Endodermal cell (in vitro differentiated cells): Measurements from ENCODE around the gene FAM217B. TPM values are rescaled to one million over a fixed set of nuclear protein-coding genes. Genes with fewer than 3 reads are reported as not detected.
A peak's percentile ranks its signal among the peaks of the same experiment; 100 is the strongest.

ENCODE experiments used
- DNase-seq: peaks from one replicate; pipeline ENCODE4 v3.0.0-alpha.2; 2017
- H3K27ac ChIP-seq: 2 replicates; pipeline ENCODE4 v1.5.1; 2013; ENCODE audit warnings: mild to moderate bottlenecking, low read depth, low read length, moderate library complexity
- H3K27me3 ChIP-seq: 2 replicates; pipeline ENCODE4 v1.6.1; 2013; ENCODE audit warnings: mild to moderate bottlenecking, low read length, moderate library complexity; ENCODE audit not compliant: insufficient read depth, control insufficient read depth, poor library complexity, severe bottlenecking
- H3K36me3 ChIP-seq: 2 replicates; pipeline ENCODE4 v1.7.0; 2013; ENCODE audit warnings: mild to moderate bottlenecking, low read length, moderate library complexity; ENCODE audit not compliant: control insufficient read depth, insufficient read depth
- H3K4me1 ChIP-seq: one replicate; pipeline ENCODE4 v1.7.0; 2013; ENCODE audit warnings: low read length; ENCODE audit not compliant: control insufficient read depth, insufficient read depth
- H3K4me3 ChIP-seq: 2 replicates; pipeline ENCODE4 v1.5.1; 2013; ENCODE audit warnings: mild to moderate bottlenecking, low read length, moderate library complexity
- H3K9ac ChIP-seq: 2 replicates; pipeline ENCODE4 v1.6.1; 2013; ENCODE audit warnings: mild to moderate bottlenecking, low read length, moderate library complexity; ENCODE audit not compliant: poor library complexity, severe bottlenecking; ENCODE audit errors: extremely low read depth
- H3K9me3 ChIP-seq: 2 replicates; pipeline ENCODE4 v1.6.1; 2013; ENCODE audit warnings: mild to moderate bottlenecking, low read length, moderate library complexity; ENCODE audit not compliant: control insufficient read depth
- H3K27ac Mint-ChIP-seq: 2 replicates; pipeline ENCODE4 v1.8.0; 2020; ENCODE audit warnings: mixed read lengths
- H3K27me3 Mint-ChIP-seq: 2 replicates; pipeline ENCODE4 v1.8.0; 2021; ENCODE audit warnings: mild to moderate bottlenecking, mixed read lengths; ENCODE audit not compliant: insufficient read depth
- H3K36me3 Mint-ChIP-seq: 2 replicates; pipeline ENCODE4 v1.8.0; 2020; ENCODE audit warnings: low read depth, mixed read lengths
- H3K4me1 Mint-ChIP-seq: 2 replicates; pipeline ENCODE4 v1.8.0; 2020; ENCODE audit warnings: mixed read lengths
- H3K4me3 Mint-ChIP-seq: 2 replicates; pipeline ENCODE4 v1.8.0; 2020; ENCODE audit warnings: mild to moderate bottlenecking, moderate library complexity, mixed read lengths
- H3K9me3 Mint-ChIP-seq: 2 replicates; pipeline ENCODE4 v1.8.0; 2020; ENCODE audit warnings: mild to moderate bottlenecking, mixed read lengths
- WGBS, 2 experiments: methylation state at CpG; one replicate each; pipeline versions ENCODE4 v1.1.5 to v1.1.7; 2013; ENCODE audit warnings: missing lambda C conversion rate in 2 of 2, mixed read lengths in 1 of 2; ENCODE audit not compliant: insufficient coverage in 1 of 2, insufficient read length in 1 of 2; 5-methylcytosine and 5-hydroxymethylcytosine counted together
- total RNA-seq, 2 donors: library from RNA; stranded (reverse); fragmentation: NEBNext Ultra II Directional in 1 of 2; extraction: Animal tissue kit (Norgen Biotek cat#: 25700) in 1 of 2; gene quantifications; 2 replicates in 1 of 2; 3 replicates in 1 of 2; pipeline ENCODE4 v1.2.1, GENCODE V29; 2021
- TF ChIP-seq, protein P1 (sequence below): fragments of 200-600 bp; sonication (generic); conservative IDR thresholded peaks from 2 replicates; pipeline ENCODE4 v1.5.0; 2021; ENCODE audit warnings: antibody characterized with exemption, mild to moderate bottlenecking

The FAM217B gene
- total RNA-seq, 2 donors from 2014 or later: 24.4 to 25.1 TPM

DNA sequence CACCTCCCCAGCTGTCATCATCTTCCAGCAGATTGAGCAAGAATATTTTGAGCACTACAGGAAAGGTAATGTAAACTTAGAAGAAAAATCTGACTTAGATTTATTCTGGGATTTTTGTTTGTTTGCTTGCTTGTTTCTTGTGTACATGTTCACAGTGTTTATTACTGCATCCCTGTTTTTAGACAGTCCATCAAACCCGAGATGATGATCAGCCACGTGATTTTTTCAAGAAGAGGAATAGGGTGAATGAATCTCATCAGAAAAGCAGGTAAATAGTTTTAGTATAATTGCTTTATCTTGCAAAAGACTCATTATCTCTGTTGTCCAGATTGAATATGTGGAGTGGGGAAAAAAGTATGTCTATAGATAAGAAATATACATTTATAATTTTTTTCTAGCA is 2.1 kb downstream of the FAM217B start:
- H3K9me3 ChIP-seq: no peaks in the 10 kb centered on the region
- H3K27ac ChIP-seq: no peak overlapping the region
- H3K36me3 ChIP-seq: peaks cover 30% of the 10 kb centered on the region
- Mint-ChIP-seq H3K4me3 (no peak overlapping the region), H3K27ac (no peak overlapping the region), H3K9me3 (peaks cover 8% of the 10 kb centered on the region), H3K4me1 (peaks cover 15% of the 10 kb centered on the region), H3K36me3 (peaks cover 28% of the 10 kb centered on the region), H3K27me3 (peaks cover 21% of the 10 kb centered on the region)
- H3K4me1 ChIP-seq: no peaks in the 10 kb centered on the region
- WGBS, 2 experiments: 98 to 100% methylated on average over 2 of the region's 2 CpGs
- H3K9ac ChIP-seq: no peak overlapping the region
- H3K27me3 ChIP-seq: peaks cover 11% of the 10 kb centered on the region
- TF ChIP-seq, protein P1, sequence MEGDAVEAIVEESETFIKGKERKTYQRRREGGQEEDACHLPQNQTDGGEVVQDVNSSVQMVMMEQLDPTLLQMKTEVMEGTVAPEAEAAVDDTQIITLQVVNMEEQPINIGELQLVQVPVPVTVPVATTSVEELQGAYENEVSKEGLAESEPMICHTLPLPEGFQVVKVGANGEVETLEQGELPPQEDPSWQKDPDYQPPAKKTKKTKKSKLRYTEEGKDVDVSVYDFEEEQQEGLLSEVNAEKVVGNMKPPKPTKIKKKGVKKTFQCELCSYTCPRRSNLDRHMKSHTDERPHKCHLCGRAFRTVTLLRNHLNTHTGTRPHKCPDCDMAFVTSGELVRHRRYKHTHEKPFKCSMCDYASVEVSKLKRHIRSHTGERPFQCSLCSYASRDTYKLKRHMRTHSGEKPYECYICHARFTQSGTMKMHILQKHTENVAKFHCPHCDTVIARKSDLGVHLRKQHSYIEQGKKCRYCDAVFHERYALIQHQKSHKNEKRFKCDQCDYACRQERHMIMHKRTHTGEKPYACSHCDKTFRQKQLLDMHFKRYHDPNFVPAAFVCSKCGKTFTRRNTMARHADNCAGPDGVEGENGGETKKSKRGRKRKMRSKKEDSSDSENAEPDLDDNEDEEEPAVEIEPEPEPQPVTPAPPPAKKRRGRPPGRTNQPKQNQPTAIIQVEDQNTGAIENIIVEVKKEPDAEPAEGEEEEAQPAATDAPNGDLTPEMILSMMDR: no peak
- H3K4me3 ChIP-seq: no peak overlapping the region
- DNase-seq: no peak

DNA sequence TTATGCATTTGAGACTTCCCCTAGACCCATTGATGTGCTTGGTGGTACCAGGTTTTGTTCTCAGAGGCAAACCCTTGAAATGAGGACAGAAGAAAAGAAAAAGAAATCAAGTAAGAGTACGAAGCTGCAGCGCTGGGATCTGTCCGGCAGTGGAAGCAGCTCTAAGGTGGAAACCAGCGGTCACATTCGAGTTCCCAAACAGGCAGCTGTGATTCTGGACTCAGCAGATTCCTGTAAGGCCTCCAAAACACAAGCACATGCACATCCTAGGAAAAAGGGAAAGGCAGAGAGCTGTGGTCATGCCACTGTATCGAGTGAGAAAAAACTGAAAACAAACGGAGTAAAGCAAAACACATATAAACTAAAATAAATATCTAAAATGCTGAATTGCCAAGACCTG is 4.5 kb downstream of the FAM217B start:
- Histone ChIP-seq H3K4me3 (no peak overlapping the region), H3K27me3 (no peaks in the 10 kb centered on the region), H3K9ac (no peak overlapping the region), H3K4me1 (no peaks in the 10 kb centered on the region), H3K36me3 (peaks cover 33% of the 10 kb centered on the region), H3K9me3 (no peaks in the 10 kb centered on the region), H3K27ac (no peak overlapping the region)
- TF ChIP-seq, protein P1: no peak
- 93 to 98% methylated on average over 6 to 7 of the region's 7 CpGs for WGBS, 2 experiments
- Mint-ChIP-seq H3K4me1 (peaks cover 13% of the 10 kb centered on the region), H3K4me3 (no peak overlapping the region), H3K36me3 (peaks cover 24% of the 10 kb centered on the region), H3K9me3 (no peaks in the 10 kb centered on the region), H3K27me3 (peaks cover 3% of the 10 kb centered on the region), H3K27ac (no peak overlapping the region)
- DNase-seq: no peak

DNA sequence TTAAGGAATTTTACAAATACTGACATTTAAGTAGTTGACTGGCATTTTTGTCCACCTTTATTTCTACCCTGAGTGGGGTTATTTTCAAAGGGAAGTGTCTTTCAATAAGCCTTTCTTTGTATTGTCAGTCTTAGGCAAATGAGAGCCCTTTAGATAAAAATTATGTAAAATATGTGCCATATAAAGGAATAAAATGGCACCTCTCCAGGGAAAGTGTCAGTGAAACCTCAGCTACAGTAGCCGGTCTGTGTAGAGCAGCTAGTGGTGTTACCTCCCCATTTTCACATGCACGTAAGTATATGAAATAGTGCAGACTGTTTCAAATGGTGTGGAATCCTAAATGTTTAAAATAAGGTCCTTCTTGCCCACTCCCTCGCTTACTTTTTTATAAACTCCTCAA is 5.0 kb downstream of the FAM217B start:
- Mint-ChIP-seq H3K27me3 (no peaks in the 10 kb centered on the region), H3K4me1 (peaks cover 13% of the 10 kb centered on the region), H3K36me3 (peaks cover 24% of the 10 kb centered on the region), H3K27ac (peak overlapping the region; percentile 62), H3K4me3 (no peak overlapping the region), H3K9me3 (no peaks in the 10 kb centered on the region)
- DNase-seq: no peak
- no peaks in the 10 kb centered on the region for H3K27me3 ChIP-seq
- TF ChIP-seq, protein P1: no peak
- 90 to 97% methylated on average over 2 to 3 of the region's 3 CpGs for WGBS, 2 experiments
- H3K9me3 ChIP-seq: no peaks in the 10 kb centered on the region
- H3K9ac ChIP-seq: no peak overlapping the region
- no peaks in the 10 kb centered on the region for H3K4me1 ChIP-seq
- H3K4me3 ChIP-seq: no peak overlapping the region
- peaks cover 33% of the 10 kb centered on the region for H3K36me3 ChIP-seq
- H3K27ac ChIP-seq: no peak overlapping the region
